Activated T-helper 1 cell treated with Interleukin-2 at 50 U/mL for 16 hours (primary cell): ENCODE measurements around the gene SEPTIN11.

ENCODE experiments used
- DNase-seq: peaks from one replicate; pipeline ENCODE4 v3.0.0-alpha.2; 2020; ENCODE audit warnings: low read depth

SEPTIN11 gene

DNA sequence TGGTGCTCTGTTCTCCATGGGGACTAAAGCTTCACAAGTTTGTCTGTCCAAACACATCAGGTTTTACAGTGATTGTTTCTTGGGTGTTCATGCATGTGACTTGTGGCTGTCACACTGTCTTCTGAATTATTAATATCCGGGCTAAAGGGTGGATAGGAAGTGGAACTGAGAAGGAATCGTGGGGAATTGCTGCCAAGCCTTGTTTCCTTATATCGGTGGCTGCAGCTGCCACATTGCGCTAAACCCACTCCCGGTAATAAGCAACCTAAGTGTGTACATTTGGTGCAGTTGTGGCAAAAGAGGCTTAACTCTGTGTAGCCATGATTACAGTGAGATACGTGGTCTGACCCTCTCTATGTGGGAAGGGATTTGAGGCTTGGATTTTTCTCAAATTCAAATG lies 30.7 kb downstream of the SEPTIN11 start:
- no peak for DNase-seq

DNA sequence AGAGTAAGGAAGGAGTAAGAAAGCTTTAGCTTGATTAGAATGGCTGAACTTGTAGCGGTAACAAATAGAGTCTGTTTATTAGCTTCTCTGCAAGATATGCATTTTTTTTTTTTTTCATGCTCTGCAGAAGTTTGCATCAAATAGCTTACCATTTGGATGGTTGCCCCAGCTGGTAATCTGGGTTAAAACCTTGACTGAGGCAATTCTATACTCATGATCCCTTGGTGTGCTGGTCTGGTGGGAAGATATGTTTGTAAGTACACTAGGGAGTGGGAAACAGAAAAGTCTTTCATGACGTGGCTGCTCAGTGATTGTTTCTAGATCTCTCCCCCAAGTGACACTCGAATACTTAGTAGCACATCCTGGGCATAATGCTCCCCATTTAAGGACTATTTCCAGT lies 32.1 kb downstream of the SEPTIN11 start:
- DNase-seq: no peak

DNA sequence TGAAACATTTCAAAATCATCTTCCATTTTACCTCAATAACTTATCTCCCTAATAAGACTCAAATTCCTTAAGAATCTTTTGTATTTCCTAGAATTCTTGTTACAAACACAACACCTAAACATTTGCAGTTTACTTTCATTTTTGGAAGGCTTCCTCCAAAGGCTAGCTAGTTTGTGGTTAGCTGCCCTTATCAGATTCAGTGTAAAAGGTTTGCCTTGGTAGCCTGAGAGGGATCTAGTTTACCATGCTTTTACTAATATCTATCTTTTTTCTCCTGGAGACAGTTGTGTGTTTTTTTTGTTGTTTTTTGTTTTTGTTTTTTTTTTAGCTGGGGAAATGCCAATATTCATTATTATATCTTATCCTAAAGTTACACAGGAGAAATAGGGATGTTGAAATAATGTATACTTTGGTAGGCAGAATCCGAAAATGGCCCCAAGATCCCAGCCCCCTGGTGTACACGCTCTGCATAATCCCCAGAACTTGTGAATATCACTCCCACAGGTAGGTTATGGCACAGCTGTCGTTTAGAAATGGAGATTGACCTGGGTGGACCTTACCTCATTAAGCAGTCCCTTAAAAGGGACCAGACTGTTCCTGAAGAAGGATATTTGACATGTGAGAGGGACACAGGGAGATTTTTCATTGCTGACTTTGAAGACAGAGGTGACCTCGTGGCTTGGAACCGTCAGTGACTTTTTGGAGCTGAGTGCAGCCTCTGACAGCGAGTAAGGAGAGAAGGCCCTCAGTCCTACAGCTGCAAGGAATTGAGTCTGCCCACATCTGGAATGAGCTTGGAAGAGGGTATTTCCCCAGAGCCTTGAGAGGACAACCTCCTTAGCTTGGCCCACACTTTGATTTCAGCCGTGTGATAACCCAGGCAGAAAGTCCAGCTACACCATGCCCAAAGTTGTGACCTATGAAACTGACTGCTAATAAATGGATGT lies 33.4 kb downstream of the SEPTIN11 start:
- DNase-seq: no peak

DNA sequence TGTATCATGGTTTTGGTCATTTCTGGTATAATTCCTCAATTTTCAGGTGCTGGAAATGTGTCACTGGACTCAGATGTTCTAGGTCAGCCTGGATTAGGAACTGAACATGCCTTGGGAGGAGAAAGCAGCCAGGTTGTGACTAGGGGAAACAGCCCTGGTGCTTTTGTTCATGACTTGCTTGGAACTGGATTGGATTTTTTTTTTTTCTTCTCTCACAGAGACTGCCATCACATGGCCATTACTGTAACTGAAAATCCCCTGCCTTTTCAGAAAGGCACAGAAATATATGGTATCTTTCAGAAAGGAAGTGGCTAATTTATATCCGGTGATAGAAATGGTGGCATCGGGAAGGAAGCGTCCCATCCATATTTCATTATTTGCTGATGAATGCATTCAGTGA lies 34.6 kb downstream of the SEPTIN11 start:
- no peak for DNase-seq

DNA sequence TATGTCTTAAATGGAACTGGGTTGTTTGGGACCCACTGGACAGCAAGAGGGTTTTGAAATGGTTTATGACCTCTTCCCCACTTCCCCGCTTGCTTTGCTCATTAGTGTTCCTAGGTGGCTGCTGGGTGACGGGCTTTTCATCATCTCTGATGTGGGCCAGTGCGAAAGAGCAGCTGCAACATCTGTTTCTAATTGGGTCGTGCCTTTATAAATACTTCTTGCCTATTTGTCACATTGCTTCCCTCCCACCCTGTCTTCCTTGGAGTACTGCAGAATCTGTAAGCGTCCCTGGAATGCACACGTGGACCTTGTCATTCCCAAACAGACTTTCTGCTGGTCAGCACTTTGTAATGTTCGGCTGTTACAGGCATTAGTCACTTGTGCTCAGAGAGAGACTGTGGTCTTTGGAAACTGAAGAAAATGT lies 35.2 kb downstream of the SEPTIN11 start:
- DNase-seq: no peak

DNA sequence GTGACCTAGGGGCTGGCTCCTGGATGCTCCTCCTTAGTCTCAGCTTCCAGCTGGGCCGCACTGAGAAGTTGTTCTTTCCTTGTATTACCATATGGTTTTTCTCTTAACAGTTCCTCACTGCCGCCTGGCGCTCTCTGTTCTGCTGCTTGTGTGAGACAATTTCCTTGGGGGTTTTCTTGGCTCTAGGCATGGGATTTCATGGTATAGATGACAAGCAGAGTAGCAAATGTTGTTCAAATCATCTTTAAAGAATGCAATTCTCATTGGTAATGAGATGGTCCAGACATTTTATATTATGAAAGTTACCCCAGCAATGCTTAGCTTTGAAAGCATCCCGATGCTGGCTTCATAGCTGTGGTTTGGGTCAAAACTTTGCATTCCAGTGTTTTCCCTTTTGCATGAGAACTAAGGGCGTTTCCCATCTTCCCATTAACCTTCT lies 37.6 kb downstream of the SEPTIN11 start:
- DNase-seq: no peak

DNA sequence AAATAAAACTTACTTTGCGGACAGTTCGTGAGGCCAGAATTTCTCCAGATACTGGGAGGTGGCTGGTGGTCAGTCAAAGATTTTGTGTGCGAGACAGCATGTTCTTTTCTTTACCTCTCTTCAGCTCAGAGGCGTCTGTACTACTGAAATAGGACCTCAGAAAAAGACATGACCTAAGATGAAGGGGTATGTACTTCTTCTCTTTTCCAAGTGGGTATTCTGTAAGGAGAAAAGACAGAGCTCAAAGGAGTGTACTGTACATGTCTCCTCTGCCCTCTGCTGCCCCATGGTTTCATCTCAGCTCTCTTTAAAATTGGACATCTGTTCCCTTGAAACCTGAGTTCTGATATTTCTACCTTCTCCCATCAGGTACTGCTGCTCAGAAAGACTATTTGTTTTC lies 38.1 kb downstream of the SEPTIN11 start:
- DNase-seq: no peak

DNA sequence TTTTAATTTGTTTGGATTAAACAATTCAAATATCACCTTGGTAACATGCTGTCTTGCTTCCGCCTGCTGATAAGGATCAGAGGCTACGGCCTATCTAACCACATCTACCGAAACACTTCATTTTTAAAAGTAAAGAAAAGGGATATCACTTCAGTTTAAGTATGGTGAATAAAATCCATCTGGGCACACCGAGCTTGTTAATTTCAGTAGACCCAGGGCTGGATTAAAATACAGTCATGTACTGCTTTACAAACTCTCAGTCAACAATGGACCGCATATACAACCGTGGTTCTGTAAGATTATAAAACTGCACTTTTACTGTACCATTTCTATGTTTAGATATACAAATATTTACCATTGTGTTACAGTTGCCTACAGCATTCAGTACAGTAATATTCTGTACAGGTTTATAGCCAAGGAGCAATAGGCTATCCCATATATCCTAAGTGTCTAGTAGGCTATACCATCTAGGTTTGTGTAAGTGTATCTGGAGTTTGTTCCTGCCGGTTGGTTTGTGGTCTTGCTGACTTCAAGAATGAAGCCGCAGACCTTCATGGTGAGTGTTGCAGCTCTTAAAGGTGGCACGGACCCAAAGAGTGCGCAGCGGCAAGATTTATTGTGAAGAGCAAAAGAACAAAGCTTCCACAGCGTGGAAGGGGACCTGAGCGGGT lies 40.0 kb downstream of the SEPTIN11 start:
- DNase-seq: peak; percentile 35

DNA sequence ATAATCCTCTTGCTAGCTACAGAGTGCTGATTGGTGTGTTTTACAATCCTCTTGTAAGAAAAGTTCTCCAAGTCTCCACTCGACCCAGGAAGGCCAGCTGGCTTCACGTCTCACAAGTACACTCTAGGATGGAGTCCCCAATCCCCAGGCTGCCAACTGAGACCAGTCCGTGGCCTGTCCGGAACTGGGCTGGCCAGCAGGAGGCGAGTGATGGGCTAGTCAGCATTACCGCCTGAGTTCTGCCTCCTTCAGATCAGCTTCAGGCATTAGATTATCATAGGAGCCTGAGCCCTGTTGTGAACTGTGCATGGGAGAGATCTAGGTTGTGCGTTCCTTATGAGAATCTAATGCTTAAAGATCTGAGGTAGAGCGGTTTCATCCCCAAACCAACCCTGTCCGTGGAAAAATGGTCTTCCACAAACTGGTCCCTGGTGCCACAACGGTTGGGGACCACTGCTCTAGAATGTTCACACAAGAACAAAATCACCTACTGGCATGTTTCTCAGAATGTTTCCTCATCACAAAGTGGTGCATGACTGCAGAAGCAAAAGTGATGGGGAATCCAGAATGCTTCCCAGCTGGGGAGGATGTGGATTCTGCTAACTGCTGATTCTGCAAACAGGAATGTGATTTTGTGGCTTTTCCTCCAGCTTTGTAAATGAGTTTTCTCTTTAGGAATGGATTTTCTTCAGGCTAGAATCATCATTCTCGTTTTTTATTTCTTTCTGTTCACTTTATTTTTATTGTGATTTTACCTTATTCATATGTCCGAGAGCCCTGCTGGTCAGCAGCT lies 40.9 kb downstream of the SEPTIN11 start:
- no peak for DNase-seq

DNA sequence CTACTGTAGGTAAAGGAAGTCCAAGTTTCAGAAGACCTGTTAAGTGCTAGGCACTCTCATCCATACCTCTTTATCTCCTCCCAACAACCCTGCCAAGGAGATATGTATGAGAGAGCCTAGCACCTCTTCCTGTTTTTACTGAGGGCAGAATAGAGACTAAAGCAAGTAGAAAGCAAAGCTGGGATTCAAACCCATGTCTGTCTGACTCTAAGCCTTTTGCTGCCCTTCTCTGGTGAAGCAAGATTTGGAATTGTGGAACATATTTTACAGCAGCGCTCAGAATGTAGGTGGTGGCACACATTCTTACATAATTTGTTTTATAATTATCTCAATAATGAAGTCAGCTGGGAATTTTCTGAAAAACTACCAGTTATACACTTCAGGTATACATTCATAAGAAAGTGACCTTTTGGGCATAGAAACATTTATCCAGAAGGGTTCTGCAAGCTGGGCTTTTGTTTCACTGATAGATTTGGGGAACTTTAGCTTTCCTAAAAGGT lies 41.7 kb downstream of the SEPTIN11 start:
- DNase-seq: no peak

DNA sequence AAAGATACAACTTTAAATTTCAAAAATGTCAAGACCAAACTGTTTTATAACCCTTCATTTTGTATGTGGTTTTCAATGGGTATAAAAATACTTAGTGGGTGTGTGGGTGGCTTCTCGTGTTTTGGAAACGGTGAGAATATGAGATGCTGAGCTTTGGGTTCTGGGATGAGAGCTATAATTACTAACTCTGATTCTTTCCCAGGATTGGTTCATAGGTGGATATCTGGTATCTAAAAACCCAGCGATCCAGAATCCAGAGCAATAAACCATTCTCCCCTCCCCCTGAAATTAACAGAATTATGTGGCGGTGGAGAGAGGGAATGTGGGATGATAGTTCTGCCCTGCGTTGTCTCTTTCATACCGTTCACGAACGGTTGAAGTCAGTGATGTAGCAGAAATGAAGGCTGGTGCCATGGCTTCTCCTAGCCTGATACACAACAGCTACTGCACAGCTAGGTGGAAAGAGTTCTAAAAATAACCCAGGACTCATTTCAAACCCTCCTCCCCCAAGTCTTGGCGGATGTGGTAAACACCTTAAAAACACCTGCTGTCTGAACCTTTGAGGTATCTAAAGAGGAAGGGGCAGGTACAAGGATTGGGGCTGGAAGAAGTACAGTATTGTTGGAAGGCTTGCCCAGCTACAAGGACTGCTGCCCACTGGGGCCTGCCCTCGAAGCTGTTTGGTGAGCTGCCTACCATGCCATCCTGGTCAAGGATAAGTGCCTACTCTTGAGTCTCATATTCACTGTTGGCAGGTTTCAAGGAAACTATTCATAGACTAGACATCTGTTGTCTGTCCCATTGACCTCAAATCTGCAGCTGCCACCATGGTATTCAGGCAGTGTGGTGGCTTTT lies 44.5 kb downstream of the SEPTIN11 start:
- DNase-seq: peak; percentile 25

DNA sequence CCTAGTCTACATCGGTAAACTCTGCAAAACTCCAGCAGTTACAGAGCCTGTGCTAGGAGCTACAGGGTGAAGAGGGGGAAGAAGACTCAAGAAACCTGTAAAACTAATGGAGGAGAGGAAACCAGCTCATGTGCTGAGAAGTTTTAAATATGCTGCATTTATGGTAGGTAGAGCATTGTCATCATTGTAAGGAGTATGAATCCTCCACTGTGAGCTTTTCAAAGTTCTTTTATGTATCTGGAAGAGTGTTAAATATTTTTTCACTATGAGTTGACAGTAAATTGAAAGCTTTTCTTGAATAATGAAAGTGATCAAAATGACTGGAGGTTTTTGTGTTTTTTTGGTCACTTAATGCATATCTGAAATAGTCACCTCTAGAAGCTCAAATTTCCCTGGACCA lies 46.2 kb downstream of the SEPTIN11 start:
- no peak for DNase-seq

DNA sequence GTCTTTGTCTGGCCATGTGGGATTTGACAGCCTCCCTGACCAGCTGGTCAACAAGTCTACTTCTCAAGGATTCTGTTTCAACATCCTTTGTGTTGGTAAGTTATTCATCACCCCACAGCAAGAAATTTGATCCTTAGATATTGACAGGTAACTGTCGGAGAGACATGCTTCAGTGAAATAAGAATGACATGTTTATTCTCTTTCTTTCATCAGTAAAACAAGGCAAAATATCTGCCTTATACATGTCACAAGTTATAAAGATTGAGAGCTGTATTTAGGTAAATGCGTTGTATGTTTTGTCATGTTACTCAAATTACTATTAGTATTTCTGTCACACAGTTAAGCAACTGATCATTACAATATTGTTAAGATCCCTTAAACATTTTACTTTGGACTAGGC lies 46.9 kb downstream of the SEPTIN11 start:
- DNase-seq: no peak

DNA sequence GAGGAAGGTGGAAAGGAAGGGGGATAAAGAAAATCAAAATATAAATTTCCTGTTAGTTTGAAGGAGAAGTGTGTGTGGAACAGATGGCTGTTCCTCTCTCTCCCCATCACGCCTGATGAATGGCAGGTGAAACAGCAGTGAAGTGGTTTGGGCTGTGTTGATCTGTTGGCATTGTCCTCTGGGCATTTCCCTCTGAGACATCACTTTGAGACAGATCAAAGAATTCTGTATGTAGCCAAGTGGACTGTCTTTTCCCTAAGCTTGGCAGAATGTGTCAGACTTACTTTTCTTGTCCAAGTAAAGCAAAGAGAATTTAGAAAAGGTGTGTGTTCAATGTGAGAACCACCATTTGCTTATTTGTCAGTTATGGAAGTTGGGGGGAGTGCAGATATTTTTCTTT lies 47.5 kb downstream of the SEPTIN11 start:
- DNase-seq: no peak

DNA sequence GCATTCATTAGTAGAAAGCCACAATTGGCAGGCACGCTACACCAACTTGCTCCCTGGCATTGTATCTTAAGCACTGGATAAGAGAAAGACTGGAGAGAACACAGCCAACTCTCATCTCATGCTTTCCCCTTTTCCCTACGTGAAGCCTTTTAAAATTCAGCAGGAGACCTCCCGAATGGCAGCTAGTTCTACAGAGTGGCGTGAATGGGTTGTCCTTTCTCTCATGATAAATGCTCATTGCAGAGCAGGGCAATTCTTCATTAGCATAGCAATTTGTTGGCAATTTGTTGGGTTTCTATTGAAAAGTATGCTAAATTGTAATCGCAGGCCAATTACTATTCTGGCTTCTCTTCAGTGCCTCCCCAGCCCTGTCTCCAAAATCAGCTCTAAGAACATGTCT lies 48.0 kb downstream of the SEPTIN11 start:
- no peak for DNase-seq

DNA sequence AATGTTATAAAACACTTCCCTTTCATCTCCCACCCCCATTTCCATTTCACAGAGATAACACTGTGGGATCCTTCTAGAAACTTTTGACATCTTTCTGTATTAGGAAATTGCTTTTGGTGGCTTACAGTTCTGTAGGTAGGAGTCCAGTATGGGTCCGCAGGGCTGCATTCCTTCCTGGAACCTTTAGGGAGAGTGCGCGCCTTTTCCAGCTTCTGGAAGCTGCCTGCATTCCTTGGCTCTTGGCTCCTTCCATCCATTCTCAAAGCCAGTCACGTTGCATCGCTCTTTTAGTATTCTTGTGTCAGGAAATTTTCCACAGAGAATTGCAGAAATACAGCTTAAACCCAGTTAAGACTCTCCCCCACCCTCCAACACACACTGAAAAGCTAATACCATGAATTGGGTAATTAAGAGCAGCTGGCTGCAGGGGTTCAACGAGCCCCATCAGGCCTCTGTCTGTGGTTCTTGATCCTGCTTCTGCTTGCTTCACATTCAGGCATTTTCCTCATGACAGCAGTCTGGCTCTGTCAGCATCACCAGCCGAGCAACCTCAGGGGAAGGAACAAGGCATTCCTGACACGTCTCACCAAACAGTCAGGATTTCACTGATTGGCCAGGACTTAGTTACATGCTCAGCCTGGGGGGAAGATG lies 48.8 kb downstream of the SEPTIN11 start:
- no peak for DNase-seq
